ENCODE data around the gene TMEM259.

Gene TMEM259

GRCh38 chr19:994516-994915 is 26.4 kb downstream of the TMEM259 start:
- no peak overlapping the region for H3K9ac ChIP-seq (ENCODE audit: low read length)
- no peaks in the 10 kb centered on the region; the same call in 1 of the 2 replicates for H3K27me3 ChIP-seq (ENCODE audit: insufficient read depth, low read length)
- H3F3A ChIP-seq (ENCODE audit: insufficient read depth, low read length), result no peaks in the 10 kb centered on the region
- H3K36me3 ChIP-seq (ENCODE audit: insufficient read depth, low read length), result peaks cover 28% of the 10 kb centered on the region
- no peaks in the 10 kb centered on the region for H3K9me3 ChIP-seq (ENCODE audit: low read length)
- no peak for TF ChIP-seq CTCF (IDR thresholded peaks at IDR 0.05; ENCODE audit: low read length)
- no peak for TF ChIP-seq EZH2 (IDR thresholded peaks at IDR 0.05; ENCODE audit: borderline replicate concordance, low read length)
- H3K9me2 ChIP-seq (ENCODE audit: low read depth, low read length), result no peaks in the 10 kb centered on the region
- H3K4me1 ChIP-seq (ENCODE audit: insufficient read depth, low read length, severe bottlenecking), result no peaks in the 10 kb centered on the region
- no peak overlapping the region for H3K27ac ChIP-seq (ENCODE audit: low read depth, low read length, poor library complexity, severe bottlenecking)
- no peaks in the 10 kb centered on the region for H4K20me1 ChIP-seq (ENCODE audit: insufficient read depth, low read length)
- H3K4me3 ChIP-seq (ENCODE audit: low read depth, low read length, poor library complexity, severe bottlenecking), result no peak overlapping the region
- no peak overlapping the region for H2AFZ ChIP-seq (ENCODE audit: low read length)
- H3K4me2 ChIP-seq (ENCODE audit: low read length), result no peak overlapping the region
- H3K79me2 ChIP-seq (ENCODE audit: insufficient read depth, low read length), result no peaks in the 10 kb centered on the region

- Histone ChIP-seq H3K27me3 (ENCODE audit: insufficient read depth, low read length) (no peaks in the 10 kb centered on the region; the same call in 1 of the 2 replicates), H3K9me3 (ENCODE audit: low read length) (no peaks in the 10 kb centered on the region), H3K27ac (ENCODE audit: low read depth, low read length, poor library complexity, severe bottlenecking) (no peak overlapping the region), H2AFZ (ENCODE audit: low read length) (no peak overlapping the region), H3K79me2 (ENCODE audit: insufficient read depth, low read length) (no peaks in the 10 kb centered on the region), H3F3A (ENCODE audit: insufficient read depth, low read length) (no peaks in the 10 kb centered on the region), H3K4me1 (ENCODE audit: insufficient read depth, low read length, severe bottlenecking) (no peaks in the 10 kb centered on the region), H3K9me2 (ENCODE audit: low read depth, low read length) (no peaks in the 10 kb centered on the region), H3K36me3 (ENCODE audit: insufficient read depth, low read length) (peaks cover 28% of the 10 kb centered on the region), H3K4me3 (ENCODE audit: low read depth, low read length, poor library complexity, severe bottlenecking) (no peak overlapping the region), H3K9ac (ENCODE audit: low read length) (no peak overlapping the region), H4K20me1 (ENCODE audit: insufficient read depth, low read length) (no peaks in the 10 kb centered on the region), H3K4me2 (ENCODE audit: low read length) (no peak overlapping the region)
- TF ChIP-seq CTCF (IDR thresholded peaks at IDR 0.05; ENCODE audit: low read length) (no peak), EZH2 (IDR thresholded peaks at IDR 0.05; ENCODE audit: borderline replicate concordance, low read length) (no peak)
Observed at GRCh38 chr19:993831-994393, 27.0 kb downstream of the TMEM259 start.

- H3K4me3 ChIP-seq (ENCODE audit: low read depth, low read length, poor library complexity, severe bottlenecking), result no peak overlapping the region
- H3K9ac ChIP-seq (ENCODE audit: low read length), result no peak overlapping the region
- no peaks in the 10 kb centered on the region for H4K20me1 ChIP-seq (ENCODE audit: insufficient read depth, low read length)
- no peaks in the 10 kb centered on the region for H3K4me1 ChIP-seq (ENCODE audit: insufficient read depth, low read length, severe bottlenecking)
- no peak overlapping the region for H3K4me2 ChIP-seq (ENCODE audit: low read length)
- H2AFZ ChIP-seq (ENCODE audit: low read length), result no peak overlapping the region
- H3K9me2 ChIP-seq (ENCODE audit: low read depth, low read length), result no peaks in the 10 kb centered on the region
- no peaks in the 10 kb centered on the region for H3F3A ChIP-seq (ENCODE audit: insufficient read depth, low read length)
- no peaks in the 10 kb centered on the region for H3K79me2 ChIP-seq (ENCODE audit: insufficient read depth, low read length)
- H3K36me3 ChIP-seq (ENCODE audit: insufficient read depth, low read length), result peaks cover 32% of the 10 kb centered on the region
- TF ChIP-seq CTCF (IDR thresholded peaks at IDR 0.05; ENCODE audit: low read length) (no peak), EZH2 (IDR thresholded peaks at IDR 0.05; ENCODE audit: borderline replicate concordance, low read length) (no peak)
- no peaks in the 10 kb centered on the region for H3K9me3 ChIP-seq (ENCODE audit: low read length)
- H3K27me3 ChIP-seq (ENCODE audit: insufficient read depth, low read length), result no peaks in the 10 kb centered on the region; the same call in 1 of the 2 replicates
- H3K27ac ChIP-seq (ENCODE audit: low read depth, low read length, poor library complexity, severe bottlenecking), result no peak overlapping the region
Observed at GRCh38 chr19:993361-993830, 27.5 kb downstream of the TMEM259 start.
